Aorta (tissue), 5 donors: ENCODE results near the gene TP53BP2. TPM values are rescaled to one million over a fixed set of nuclear protein-coding genes. Genes with fewer than 3 reads are reported as not detected.
"Not testable (repeated sequence)": the region's sequence is repeated elsewhere in the genome, so short reads cannot be mapped to it uniquely, and the experiment has no call there.

Experiments used
- ATAC-seq: fragments of 200-7000 bp; cut with Tn5 transposase; one replicate; pipeline ENCODE4 v1.9.1; 2022; ENCODE audit warnings: moderate library complexity; ENCODE audit not compliant: low FRiP score
- DNase-seq, 2 donors: peaks; one replicate each; pipeline ENCODE4 v3.0.0-alpha.2; 2020
- H3K27ac ChIP-seq, 2 donors: one replicate each; pipeline ENCODE4 v1.5.1; 2013; ENCODE audit warnings: low read length in 2 of 2, mild to moderate bottlenecking in 2 of 2, moderate library complexity in 2 of 2, control low read depth in 1 of 2, inconsistent platforms in 1 of 2, low read depth in 1 of 2
- H3K27me3 ChIP-seq, 2 donors: one replicate each; pipeline ENCODE4 v1.6.1; 2013; ENCODE audit warnings: control low read depth in 1 of 2, low read length in 1 of 2, mild to moderate bottlenecking in 1 of 2, moderate library complexity in 1 of 2; ENCODE audit not compliant: insufficient read depth in 2 of 2, control insufficient read depth in 1 of 2
- H3K36me3 ChIP-seq, 2 donors: one replicate each; pipeline ENCODE4 v1.6.1; 2013; ENCODE audit warnings: control low read depth in 1 of 2, low read length in 1 of 2, mild to moderate bottlenecking in 1 of 2; ENCODE audit not compliant: insufficient read depth in 2 of 2, control insufficient read depth in 1 of 2
- H3K4me1 ChIP-seq, 2 donors: one replicate each; pipeline ENCODE4 v1.6.1; 2013; ENCODE audit warnings: low read length in 2 of 2, control low read depth in 1 of 2, mild to moderate bottlenecking in 1 of 2, moderate library complexity in 1 of 2; ENCODE audit not compliant: insufficient read depth in 2 of 2, control insufficient read depth in 1 of 2
- H3K4me3 ChIP-seq, 2 donors: one replicate each; pipeline ENCODE4 v1.5.1; 2013; ENCODE audit warnings: low read length in 2 of 2, control low read depth in 1 of 2, mild to moderate bottlenecking in 1 of 2
- H3K9me3 ChIP-seq: one replicate; pipeline ENCODE4 v1.6.1; 2013; ENCODE audit warnings: mild to moderate bottlenecking, low read length; ENCODE audit not compliant: control insufficient read depth
- WGBS, 2 donors: extraction: QIAGEN DNeasy Blood & Tissue Kit; methylation state at CpG; one replicate each; pipeline ENCODE4 v1.1.7; 2013; 5-methylcytosine and 5-hydroxymethylcytosine counted together
- intact Hi-C, 2 donors: fragments of 100-400 bp; cut with DNase I; formaldehyde crosslinking; loops; one replicate each; pipeline versions ENCODE4 v1.14.2 to v1.15.0; 2022
- polyA plus RNA-seq, 2 donors: library from polyadenylated mRNA; stranded (reverse); fragments of 200-250 nt; gene quantifications; one replicate each; pipeline ENCODE4 v1.2.3, GENCODE V29; 2013
- total RNA-seq, 2 donors: library from RNA; stranded (reverse); fragmentation: NEBNext Ultra II Directional; extraction: Animal tissue kit (Norgen Biotek cat#: 25700); gene quantifications; one replicate each; pipeline ENCODE4 v1.2.1, GENCODE V29; 2021
- donor health status: healthy with polysubstance abuse.
- donor health status: Bipolar disorder and iron deficiency.
- donor health status: DM: no; HTN: no; CAD: no.
- donor health status: DM: no; HTN: no; CAD: no.
- donor health status: DM: yes; HTN: yes; CAD: no.

The TP53BP2 gene
- total and polyA plus RNA-seq, 4 donors: 10.3 to 83.9 (median 41.4) TPM

GRCh38 chr1:223742856-223743517 is 102.8 kb downstream of the TP53BP2 start:
- intact Hi-C loops: no loop called here
- H3K4me3 ChIP-seq: no peak overlapping the region
- peaks cover 3 to 6% of the 10 kb centered on the region in 2 donors for H3K36me3 ChIP-seq
- no peaks in the 10 kb centered on the region for H3K9me3 ChIP-seq
- no peak overlapping the region for H3K27ac ChIP-seq
- DNase-seq: no peak
- no peaks in the 10 kb centered on the region for H3K4me1 ChIP-seq
- WGBS, 2 donors: 69 to 80% methylated on average over 9 of the region's 9 CpGs
- no peaks in the 10 kb centered on the region for H3K27me3 ChIP-seq
- ATAC-seq: no peak

- intact Hi-C loops: no loop called here
- DNase-seq (no peak), ATAC-seq (no peak)
- H3K27me3 ChIP-seq: no peaks in the 10 kb centered on the region
- H3K4me3 ChIP-seq: no peak overlapping the region
- H3K4me1 ChIP-seq: no peaks in the 10 kb centered on the region
- no peaks in the 10 kb centered on the region for H3K9me3 ChIP-seq
- WGBS, 2 donors: 87 to 88% methylated on average over 6 of the region's 6 CpGs
- no peak overlapping the region for H3K27ac ChIP-seq
- H3K36me3 ChIP-seq: peaks cover 3% of the 10 kb centered on the region in 2 donors
Measured at GRCh38 chr1:223741861-223742260, 103.9 kb downstream of the TP53BP2 start.

- H3K36me3 ChIP-seq, H3K27me3 ChIP-seq, H3K4me3 ChIP-seq, ATAC-seq, intact Hi-C loops, H3K4me1 ChIP-seq, H3K9me3 ChIP-seq, DNase-seq: not testable (repeated sequence)
- peak overlapping the region in 1 of 2 donors; percentile 92 for H3K27ac ChIP-seq
- WGBS, 2 donors: 60 to 61% methylated on average over 10 of the region's 10 CpGs
Measured at GRCh38 chr1:223740038-223740736, 105.6 kb downstream of the TP53BP2 start.

- DNase-seq (no peak), ATAC-seq (peak; percentile 26)
- peak overlapping the region in 1 of 2 donors; percentile 92 for H3K27ac ChIP-seq
- intact Hi-C loops: no loop called here
- no peaks in the 10 kb centered on the region for H3K27me3 ChIP-seq
- WGBS, 2 donors: 11 to 13% methylated on average over 7 of the region's 7 CpGs
- H3K36me3 ChIP-seq: no peaks in the 10 kb centered on the region
- no peaks in the 10 kb centered on the region for H3K9me3 ChIP-seq
- H3K4me3 ChIP-seq: no peak overlapping the region
- no peaks in the 10 kb centered on the region for H3K4me1 ChIP-seq
Measured at GRCh38 chr1:223739366-223740037, 106.2 kb downstream of the TP53BP2 start.

GRCh38 chr1:223738465-223739365 is 107.0 kb downstream of the TP53BP2 start:
- no peak overlapping the region for H3K4me3 ChIP-seq
- no peaks in the 10 kb centered on the region for H3K36me3 ChIP-seq
- WGBS, 2 donors: 64 to 67% methylated on average over 14 of the region's 14 CpGs
- no peaks in the 10 kb centered on the region for H3K9me3 ChIP-seq
- H3K4me1 ChIP-seq: no peaks in the 10 kb centered on the region
- DNase-seq (no peak), ATAC-seq (no peak)
- H3K27me3 ChIP-seq: no peaks in the 10 kb centered on the region
- peak overlapping the region; percentile 54 to 85 for H3K27ac ChIP-seq
- intact Hi-C loops: no loop called here

GRCh38 chr1:223737342-223737741 is 108.4 kb downstream of the TP53BP2 start:
- intact Hi-C loops: no loop called here
- Histone ChIP-seq H3K4me3 (no peak overlapping the region), H3K4me1 (peaks cover 0 to 2% of the 10 kb centered on the region in 2 donors), H3K9me3 (no peaks in the 10 kb centered on the region), H3K27ac (peak overlapping the region in 1 of 2 donors; percentile 69), H3K36me3 (no peaks in the 10 kb centered on the region), H3K27me3 (no peaks in the 10 kb centered on the region)
- no peak for ATAC-seq
- no peak for DNase-seq
- 24 to 32% methylated on average over 6 to 7 of the region's 7 CpGs for WGBS, 2 donors

- DNase-seq, H3K4me1 ChIP-seq, H3K36me3 ChIP-seq, intact Hi-C loops, H3K4me3 ChIP-seq, H3K27me3 ChIP-seq, ATAC-seq, H3K9me3 ChIP-seq, H3K27ac ChIP-seq: not testable (repeated sequence)
- 94 to 95% methylated on average over 5 of the region's 5 CpGs for WGBS, 2 donors
Measured at GRCh38 chr1:223736638-223737037, 109.1 kb downstream of the TP53BP2 start.
